ENCODE results near the gene PAIP2. TPM values are rescaled to one million over a fixed set of nuclear protein-coding genes. Genes with fewer than 3 reads are reported as not detected.
"Not testable (repeated sequence)": the region's sequence is repeated elsewhere in the genome, so short reads cannot be mapped to it uniquely, and the experiment has no call there.

Gene PAIP2
- total RNA-seq, 1 experiment from 2014 or later: 79.4 TPM

GRCh38 chr5:139343476-139343875 is 1.8 kb downstream of the PAIP2 start:
- ATAC-seq (no peak), DNase-seq (ENCODE audit: low read depth, low spot score) (no peak)
- TF ChIP-seq POLR2AphosphoS5 (IDR thresholded peaks at IDR 0.05; ENCODE audit: low read depth, low read length) (no peak), CTCF (IDR thresholded peaks at IDR 0.05) (no peak), TCF7L2 (IDR thresholded peaks at IDR 0.05; ENCODE audit: low read depth, low read length) (no peak), REST (IDR thresholded peaks at IDR 0.05; ENCODE audit: insufficient read depth in 1 of 2, low read depth in 2 of 2, low read length in 1 of 2) (no peak), SIN3A (IDR thresholded peaks at IDR 0.05; ENCODE audit: borderline replicate concordance, insufficient read depth, low read depth, low read length) (no peak)
- peaks cover 3% of the 10 kb centered on the region; the same call in 1 of the 2 replicates for H3K36me3 ChIP-seq (ENCODE audit: control insufficient read depth, insufficient read depth, low read length)
- peaks cover 12% of the 10 kb centered on the region for H3K4me1 ChIP-seq (ENCODE audit: control insufficient read depth, insufficient read depth, low read length)
- POLR2A ChIA-PET: interaction anchor here (0.6 kb wide), 1 partner anchor 15 kb away, joined by 10 read pairs; no protein-coding TSS in a partner anchor
- H3K27ac ChIP-seq (ENCODE audit: low read length): peak overlapping the region; percentile 98; the same call in 1 of the 2 replicates
- CTCF ChIA-PET: no interaction called here
- H3K9me3 ChIP-seq (ENCODE audit: control insufficient read depth, insufficient read depth, low read depth, low read length): no peaks in the 10 kb centered on the region
- intact Hi-C loops (cut with micrococcal nuclease; ENCODE audit: unreplicated experiment) (no loop called here), in situ Hi-C loops (cut with HindIII; ENCODE audit: low pct_unique_long_range_greater_than_20kb, low sequenced_read_pairs) (no loop called here)
- peak overlapping the region; percentile 82 to 98; a peak in 3 of 4 replicates for H3K4me3 ChIP-seq (ENCODE audit: low read depth in 2 of 2, low read length in 2 of 2)
- BruUV-seq (replicated peaks): TSS peak; percentile 62
- no peaks in the 10 kb centered on the region for H3K27me3 ChIP-seq (ENCODE audit: control insufficient read depth, insufficient read depth, low read length)

- peaks cover 3% of the 10 kb centered on the region; the same call in 1 of the 2 replicates for H3K36me3 ChIP-seq (ENCODE audit: control insufficient read depth, insufficient read depth, low read length)
- intact Hi-C loops (cut with micrococcal nuclease; ENCODE audit: unreplicated experiment) (no loop called here), in situ Hi-C loops (cut with HindIII; ENCODE audit: low pct_unique_long_range_greater_than_20kb, low sequenced_read_pairs) (no loop called here)
- no TSS peak for BruUV-seq (replicated peaks)
- ChIA-PET CTCF (no interaction called here), POLR2A (interaction anchor here (0.6 kb wide), 1 partner anchor 14 kb away, joined by 10 read pairs; no protein-coding TSS in a partner anchor)
- DNase-seq (ENCODE audit: low read depth, low spot score) (no peak), ATAC-seq (no peak)
- H3K4me1 ChIP-seq (ENCODE audit: control insufficient read depth, insufficient read depth, low read length): peaks cover 12% of the 10 kb centered on the region
- H3K4me3 ChIP-seq (ENCODE audit: low read depth in 2 of 2, low read length in 2 of 2): no peak overlapping the region
- no peaks in the 10 kb centered on the region for H3K27me3 ChIP-seq (ENCODE audit: control insufficient read depth, insufficient read depth, low read length)
- no peak for TF ChIP-seq POLR2AphosphoS5 (IDR thresholded peaks at IDR 0.05; ENCODE audit: low read depth, low read length)
- TF ChIP-seq TCF7L2 (IDR thresholded peaks at IDR 0.05; ENCODE audit: low read depth, low read length): no peak
- no peak for TF ChIP-seq REST (IDR thresholded peaks at IDR 0.05; ENCODE audit: insufficient read depth in 1 of 2, low read depth in 2 of 2, low read length in 1 of 2)
- no peak for TF ChIP-seq SIN3A (IDR thresholded peaks at IDR 0.05; ENCODE audit: borderline replicate concordance, insufficient read depth, low read depth, low read length)
- TF ChIP-seq CTCF (IDR thresholded peaks at IDR 0.05): no peak
- H3K9me3 ChIP-seq (ENCODE audit: control insufficient read depth, insufficient read depth, low read depth, low read length): no peaks in the 10 kb centered on the region
- no peak overlapping the region for H3K27ac ChIP-seq (ENCODE audit: low read length)
These were observed 2.5 kb downstream of the PAIP2 start for GRCh38 chr5:139344177-139344576.

- H3K4me1 ChIP-seq (ENCODE audit: control insufficient read depth, insufficient read depth, low read length): peaks cover 12% of the 10 kb centered on the region
- H3K27ac ChIP-seq (ENCODE audit: low read length); H3K9me3 ChIP-seq (ENCODE audit: control insufficient read depth, insufficient read depth, low read depth, low read length); BruUV-seq (replicated peaks); CTCF ChIA-PET; in situ Hi-C loops (cut with HindIII; ENCODE audit: low pct_unique_long_range_greater_than_20kb, low sequenced_read_pairs); H3K4me3 ChIP-seq (ENCODE audit: low read depth in 2 of 2, low read length in 2 of 2); intact Hi-C loops (cut with micrococcal nuclease; ENCODE audit: unreplicated experiment); H3K27me3 ChIP-seq (ENCODE audit: control insufficient read depth, insufficient read depth, low read length); POLR2A ChIA-PET; DNase-seq (ENCODE audit: low read depth, low spot score); ATAC-seq; H3K36me3 ChIP-seq (ENCODE audit: control insufficient read depth, insufficient read depth, low read length): not testable (repeated sequence)
These were observed 3.8 kb downstream of the PAIP2 start for GRCh38 chr5:139345442-139345841.

All from Panc1 (cell line).